ENCODE measurements around the gene ACO1. TPM values are rescaled to one million over a fixed set of nuclear protein-coding genes. Genes with fewer than 3 reads are reported as not detected.

ACO1 gene
- total RNA-seq, 4 donors from 2014 or later = 9.7 to 23.7 (median 15.5) TPM

DNA sequence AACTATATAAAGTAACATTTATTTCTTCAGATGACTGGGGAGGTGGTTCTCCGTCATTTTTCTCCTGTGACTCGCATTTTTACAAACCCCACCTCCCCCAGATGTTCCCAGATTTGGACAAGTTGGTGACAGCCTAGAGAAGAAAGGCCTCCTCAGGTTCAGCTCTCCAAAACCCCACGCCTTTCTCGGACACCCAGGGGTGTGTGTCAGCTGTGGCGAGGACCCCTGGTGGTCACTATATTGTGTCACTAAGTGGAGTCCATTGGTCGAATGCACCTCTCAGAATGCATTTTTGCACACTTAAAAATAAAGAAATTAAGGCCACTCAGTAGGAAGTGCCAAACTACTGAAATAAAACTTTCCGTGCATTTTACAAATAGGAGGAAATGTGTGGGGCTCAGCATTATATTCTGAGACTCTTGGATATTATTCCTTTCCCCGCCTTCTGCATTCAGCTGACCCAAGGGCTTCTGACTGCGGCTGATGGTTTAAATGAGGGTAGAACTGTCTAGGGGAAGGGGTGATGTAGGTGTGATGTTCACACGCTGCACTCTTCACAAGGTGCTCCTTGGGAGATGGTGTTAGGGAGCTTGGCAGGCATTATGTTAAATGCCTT is 47.6 kb downstream of the ACO1 start:
- no peak overlapping the region for H3K4me3 ChIP-seq (ENCODE audit: low read depth, poor library complexity, severe bottlenecking)
- TF ChIP-seq, protein P1, sequence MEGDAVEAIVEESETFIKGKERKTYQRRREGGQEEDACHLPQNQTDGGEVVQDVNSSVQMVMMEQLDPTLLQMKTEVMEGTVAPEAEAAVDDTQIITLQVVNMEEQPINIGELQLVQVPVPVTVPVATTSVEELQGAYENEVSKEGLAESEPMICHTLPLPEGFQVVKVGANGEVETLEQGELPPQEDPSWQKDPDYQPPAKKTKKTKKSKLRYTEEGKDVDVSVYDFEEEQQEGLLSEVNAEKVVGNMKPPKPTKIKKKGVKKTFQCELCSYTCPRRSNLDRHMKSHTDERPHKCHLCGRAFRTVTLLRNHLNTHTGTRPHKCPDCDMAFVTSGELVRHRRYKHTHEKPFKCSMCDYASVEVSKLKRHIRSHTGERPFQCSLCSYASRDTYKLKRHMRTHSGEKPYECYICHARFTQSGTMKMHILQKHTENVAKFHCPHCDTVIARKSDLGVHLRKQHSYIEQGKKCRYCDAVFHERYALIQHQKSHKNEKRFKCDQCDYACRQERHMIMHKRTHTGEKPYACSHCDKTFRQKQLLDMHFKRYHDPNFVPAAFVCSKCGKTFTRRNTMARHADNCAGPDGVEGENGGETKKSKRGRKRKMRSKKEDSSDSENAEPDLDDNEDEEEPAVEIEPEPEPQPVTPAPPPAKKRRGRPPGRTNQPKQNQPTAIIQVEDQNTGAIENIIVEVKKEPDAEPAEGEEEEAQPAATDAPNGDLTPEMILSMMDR (IDR thresholded peaks at IDR 0.05) = no peak
- no peak for TF ChIP-seq POLR2A (IDR thresholded peaks at IDR 0.05)
- 74 to 77% methylated on average over 10 of the region's 10 CpGs for WGBS, 2 donors
- DNase-seq (ENCODE audit: low spot score in 2 of 2) = no peak
- intact Hi-C loops (cut with DNase I; ENCODE audit: low total_unique reads) = no loop called here

- no peak for DNase-seq (ENCODE audit: low spot score in 2 of 2)
These were observed 50.4 kb downstream of the ACO1 start for GRCh38 chr9:32434892-32435291.

GRCh38 chr9:32441678-32442077 is 57.2 kb downstream of the ACO1 start:
- TF ChIP-seq POLR2A (IDR thresholded peaks at IDR 0.05) = no peak
- TF ChIP-seq, protein P1 (IDR thresholded peaks at IDR 0.05) = no peak
- H3K4me3 ChIP-seq (ENCODE audit: low read depth, poor library complexity, severe bottlenecking) = no peak overlapping the region
- WGBS, 2 donors = 75 to 82% methylated on average over 5 of the region's 5 CpGs
- DNase-seq (ENCODE audit: low spot score in 2 of 2) = no peak
- intact Hi-C loops (cut with DNase I; ENCODE audit: low total_unique reads) = no loop called here

More at GRCh38 chr9:32434892-32435291, 50.4 kb downstream of the ACO1 start:
- intact Hi-C loops (cut with DNase I; ENCODE audit: low total_unique reads) = no loop called here
- 69 to 73% methylated on average over 6 of the region's 6 CpGs for WGBS, 2 donors
- TF ChIP-seq, protein P1 (IDR thresholded peaks at IDR 0.05) = no peak
- TF ChIP-seq POLR2A (IDR thresholded peaks at IDR 0.05) = no peak
- no peak overlapping the region for H3K4me3 ChIP-seq (ENCODE audit: low read depth, poor library complexity, severe bottlenecking)

DNA sequence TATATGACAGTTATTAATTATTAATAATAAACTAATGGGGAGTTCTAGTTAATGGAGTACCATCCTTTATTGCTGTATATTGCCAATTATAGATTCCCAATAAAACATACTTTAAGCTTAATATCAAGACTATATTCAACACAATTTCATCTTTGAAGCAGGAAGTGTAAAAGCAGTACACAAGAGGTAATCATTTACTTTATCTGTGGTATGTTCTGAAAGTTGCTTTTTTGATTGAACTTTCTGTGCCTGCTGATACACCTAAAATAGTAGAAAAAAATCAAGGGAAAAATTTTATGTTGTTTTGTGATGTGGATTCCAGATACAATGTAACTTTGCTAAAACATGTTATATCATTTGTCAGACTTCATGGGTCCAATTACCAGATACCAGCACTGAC is 58.0 kb downstream of the ACO1 start:
- intact Hi-C loops (cut with DNase I; ENCODE audit: low total_unique reads) = no loop called here
- H3K4me3 ChIP-seq (ENCODE audit: low read depth, poor library complexity, severe bottlenecking) = no peak overlapping the region

GRCh38 chr9:32449969-32450368 is 65.5 kb downstream of the ACO1 start:
- no peak overlapping the region for H3K4me3 ChIP-seq (ENCODE audit: low read depth, poor library complexity, severe bottlenecking)
- 88 to 96% methylated on average over 6 of the region's 6 CpGs for WGBS, 2 donors
- intact Hi-C loops (cut with DNase I; ENCODE audit: low total_unique reads) = no loop called here
- no peak for TF ChIP-seq POLR2A (IDR thresholded peaks at IDR 0.05)
- TF ChIP-seq, protein P1 (IDR thresholded peaks at IDR 0.05) = no peak
- DNase-seq (ENCODE audit: low spot score in 2 of 2) = no peak

More for the DNA sequence above, 58.0 kb downstream of the ACO1 start:
- TF ChIP-seq POLR2A (IDR thresholded peaks at IDR 0.05) = no peak
- TF ChIP-seq, protein P1 (IDR thresholded peaks at IDR 0.05) = no peak
- DNase-seq (ENCODE audit: low spot score in 2 of 2) = no peak

GRCh38 chr9:32454280-32454679 is 69.8 kb downstream of the ACO1 start:
- intact Hi-C loops (cut with DNase I; ENCODE audit: low total_unique reads) = no loop called here
- DNase-seq (ENCODE audit: low spot score in 2 of 2) = no peak
- TF ChIP-seq, protein P1 (IDR thresholded peaks at IDR 0.05) = no peak
- no peak for TF ChIP-seq POLR2A (IDR thresholded peaks at IDR 0.05)
- WGBS, 2 donors = 73 to 83% methylated on average over 1 of the region's 1 CpG
- H3K4me3 ChIP-seq (ENCODE audit: low read depth, poor library complexity, severe bottlenecking) = no peak overlapping the region
